ENCODE data around the gene UEVLD. TPM values are rescaled to one million over a fixed set of nuclear protein-coding genes. Genes with fewer than 3 reads are reported as not detected.
A peak's percentile ranks its signal among the peaks of the same experiment; 100 is the strongest.

Gene UEVLD
- total and polyA plus RNA-seq, 2 experiments from 2014 or later, result 11.8 to 33.0 TPM

GRCh38 chr11:18526130-18526520 lies 62.4 kb downstream of the UEVLD start:
- H3K9me2 ChIP-seq (replicated peaks; ENCODE audit: insufficient read depth), result no peaks in the 10 kb centered on the region
- H3K27ac ChIP-seq, result peak overlapping the region; percentile 97
- peak overlapping the region; percentile 76 for H2AFZ ChIP-seq
- no peak for DNase-seq (ENCODE audit: low spot score)
- TF ChIP-seq CTCF (IDR thresholded peaks at IDR 0.05; ENCODE audit: poor library complexity) (no peak), EZH2 (IDR thresholded peaks at IDR 0.05; ENCODE audit: borderline replicate concordance) (no peak)
- H4K20me1 ChIP-seq (ENCODE audit: insufficient read depth, poor library complexity, severe bottlenecking), result peaks cover 13% of the 10 kb centered on the region
- peak overlapping the region; percentile 85 for H3K4me2 ChIP-seq
- WGBS (ENCODE audit: low lambda C conversion rate, missing lambda C conversion rate), result 3% methylated on average over 8 of the region's 8 CpGs
- peaks cover 66% of the 10 kb centered on the region for H3K79me2 ChIP-seq
- H3K4me1 ChIP-seq (ENCODE audit: insufficient read depth), result peaks cover 21% of the 10 kb centered on the region
- no peaks in the 10 kb centered on the region for H3K9me3 ChIP-seq (ENCODE audit: low read depth)
- no peaks in the 10 kb centered on the region for H3K27me3 ChIP-seq
- H3K36me3 ChIP-seq (replicated peaks; ENCODE audit: insufficient read depth, low read depth), result no peaks in the 10 kb centered on the region
- H3K4me3 ChIP-seq, result peak overlapping the region; percentile 77

GRCh38 chr11:18524248-18524647 lies 64.3 kb downstream of the UEVLD start:
- H3K79me2 ChIP-seq, result peaks cover 83% of the 10 kb centered on the region
- H3K4me2 ChIP-seq, result no peak overlapping the region
- no peaks in the 10 kb centered on the region for H3K9me2 ChIP-seq (replicated peaks; ENCODE audit: insufficient read depth)
- no peak overlapping the region for H3K4me3 ChIP-seq
- H2AFZ ChIP-seq, result no peak overlapping the region
- H3K27me3 ChIP-seq, result no peaks in the 10 kb centered on the region
- WGBS (ENCODE audit: low lambda C conversion rate, missing lambda C conversion rate), result 96% methylated on average over 1 of the region's 1 CpG
- no peak for TF ChIP-seq CTCF (IDR thresholded peaks at IDR 0.05; ENCODE audit: poor library complexity)
- TF ChIP-seq EZH2 (IDR thresholded peaks at IDR 0.05; ENCODE audit: borderline replicate concordance), result no peak
- peaks cover 21% of the 10 kb centered on the region for H3K4me1 ChIP-seq (ENCODE audit: insufficient read depth)
- no peaks in the 10 kb centered on the region for H3K36me3 ChIP-seq (replicated peaks; ENCODE audit: insufficient read depth, low read depth)
- H3K27ac ChIP-seq, result no peak overlapping the region
- no peak for DNase-seq (ENCODE audit: low spot score)
- peaks cover 21% of the 10 kb centered on the region for H4K20me1 ChIP-seq (ENCODE audit: insufficient read depth, poor library complexity, severe bottlenecking)
- no peaks in the 10 kb centered on the region for H3K9me3 ChIP-seq (ENCODE audit: low read depth)

- Histone ChIP-seq H3K27me3 (no peaks in the 10 kb centered on the region), H3K4me3 (no peak overlapping the region), H3K9me3 (ENCODE audit: low read depth) (no peaks in the 10 kb centered on the region), H2AFZ (no peak overlapping the region), H3K4me2 (no peak overlapping the region), H3K27ac (no peak overlapping the region), H4K20me1 (ENCODE audit: insufficient read depth, poor library complexity, severe bottlenecking) (peaks cover 25% of the 10 kb centered on the region), H3K36me3 (replicated peaks; ENCODE audit: insufficient read depth, low read depth) (no peaks in the 10 kb centered on the region), H3K9me2 (replicated peaks; ENCODE audit: insufficient read depth) (no peaks in the 10 kb centered on the region), H3K79me2 (peaks cover 83% of the 10 kb centered on the region), H3K4me1 (ENCODE audit: insufficient read depth) (peaks cover 20% of the 10 kb centered on the region)
- TF ChIP-seq EZH2phosphoT487 (IDR thresholded peaks at IDR 0.05; ENCODE audit: low read depth, severe bottlenecking, unreplicated experiment), result no peak
- no peak for DNase-seq (ENCODE audit: low spot score)
- WGBS (ENCODE audit: low lambda C conversion rate, missing lambda C conversion rate), result 81% methylated on average over 3 of the region's 3 CpGs
These were observed 65.5 kb downstream of the UEVLD start for GRCh38 chr11:18523084-18523483.

- Histone ChIP-seq H2AFZ (no peak overlapping the region), H4K20me1 (ENCODE audit: insufficient read depth, poor library complexity, severe bottlenecking) (peaks cover 28% of the 10 kb centered on the region), H3K9me3 (ENCODE audit: low read depth) (no peaks in the 10 kb centered on the region), H3K4me2 (no peak overlapping the region), H3K4me3 (no peak overlapping the region), H3K27me3 (no peaks in the 10 kb centered on the region), H3K4me1 (ENCODE audit: insufficient read depth) (peaks cover 15% of the 10 kb centered on the region), H3K36me3 (replicated peaks; ENCODE audit: insufficient read depth, low read depth) (no peaks in the 10 kb centered on the region), H3K9me2 (replicated peaks; ENCODE audit: insufficient read depth) (no peaks in the 10 kb centered on the region), H3K27ac (no peak overlapping the region), H3K79me2 (peaks cover 84% of the 10 kb centered on the region)
- 64% methylated on average over 4 of the region's 4 CpGs for WGBS (ENCODE audit: low lambda C conversion rate, missing lambda C conversion rate)
- TF ChIP-seq EZH2phosphoT487 (IDR thresholded peaks at IDR 0.05; ENCODE audit: low read depth, severe bottlenecking, unreplicated experiment), result no peak
- TF ChIP-seq EZH2 (IDR thresholded peaks at IDR 0.05; ENCODE audit: borderline replicate concordance), result no peak
- no peak for TF ChIP-seq CTCF (IDR thresholded peaks at IDR 0.05; ENCODE audit: poor library complexity)
- DNase-seq (ENCODE audit: low spot score), result peak; percentile 18
These were observed 66.1 kb downstream of the UEVLD start for GRCh38 chr11:18522388-18522787.
